Mucosa of descending colon (tissue), 3 donors: ENCODE data around the gene MAGED2. TPM values are rescaled to one million over a fixed set of nuclear protein-coding genes. Genes with fewer than 3 reads are reported as not detected.

Source experiments
- ATAC-seq: fragments of 200-7000 bp; cut with Tn5 transposase; one replicate; pipeline ENCODE4 v1.9.1; 2020; ENCODE audit warnings: mild to moderate bottlenecking, moderate library complexity
- DNase-seq, 3 donors: peaks; one replicate each; pipeline ENCODE4 v3.0.0-alpha.2; 2020
- H3K36me3 ChIP-seq: fragments of 200-600 bp; one replicate; pipeline ENCODE4 v1.8.0; 2021; ENCODE audit warnings: low read depth, mild to moderate bottlenecking
- H3K4me1 ChIP-seq: fragments of 200-600 bp; one replicate; pipeline ENCODE4 v1.8.0; 2021; ENCODE audit warnings: low read depth, mild to moderate bottlenecking
- H3K4me3 ChIP-seq: fragments of 200-600 bp; one replicate; pipeline ENCODE4 v1.8.0; 2021; ENCODE audit warnings: mild to moderate bottlenecking
- H3K9me3 ChIP-seq: fragments of 200-600 bp; one replicate; pipeline ENCODE4 v1.8.0; 2021; ENCODE audit warnings: mild to moderate bottlenecking
- CTCF ChIP-seq: fragments of 200-600 bp; IDR thresholded peaks from one replicate; pipeline ENCODE4 v1.8.0; 2022; ENCODE audit warnings: antibody characterized with exemption, mild to moderate bottlenecking
- intact Hi-C, 2 donors: fragments of 100-400 bp; cut with DNase I in 1 of 2; cut with micrococcal nuclease in 1 of 2; formaldehyde crosslinking; loops; one replicate each; pipeline versions ENCODE4 v1.11.0 to v1.11.1; 2022; cut with DNase I, micrococcal nuclease
- total RNA-seq, 3 donors: library from RNA; stranded (reverse); fragmentation: NEBNext Ultra II Directional in 2 of 3; extraction: Animal tissue kit (Norgen Biotek cat#: 25700) in 2 of 3; gene quantifications; one replicate each; pipeline versions ENCODE4 v1.2.1 to v1.2.4, GENCODE V29; 2021 to 2023
- donor health status: DM: no; HTN: no; CAD: no; lungs with moderate emphysema.
- donor health status: DM: no; HTN: no; CAD: no.
- donor health status: DM: no; HTN: yes; CAD: no.

Gene MAGED2
- total RNA-seq, 3 donors from 2014 or later: 52.7 to 86.4 (median 70.1) TPM

- intact Hi-C loops: no loop called here
- no peak for ATAC-seq
These were observed 13.8 kb downstream of the MAGED2 start for GRCh38 chrX:54821310-54821709.

GRCh38 chrX:54824195-54824594, 16.6 kb downstream of the MAGED2 start:
- no peak for TF ChIP-seq CTCF
- intact Hi-C loops: no loop called here
- no peak for DNase-seq
- Histone ChIP-seq H3K36me3 (no peaks in the 10 kb centered on the region), H3K9me3 (no peaks in the 10 kb centered on the region), H3K4me3 (no peak overlapping the region), H3K4me1 (no peaks in the 10 kb centered on the region)
- ATAC-seq: no peak

More at GRCh38 chrX:54821310-54821709, 13.8 kb downstream of the MAGED2 start:
- Histone ChIP-seq H3K9me3 (no peaks in the 10 kb centered on the region), H3K4me3 (no peak overlapping the region), H3K36me3 (no peaks in the 10 kb centered on the region), H3K4me1 (no peaks in the 10 kb centered on the region)
- TF ChIP-seq CTCF: no peak
- DNase-seq: no peak

GRCh38 chrX:54824722-54825121, 17.2 kb downstream of the MAGED2 start:
- H3K9me3 ChIP-seq: no peaks in the 10 kb centered on the region
- intact Hi-C loops: no loop called here
- TF ChIP-seq CTCF: no peak
- H3K4me3 ChIP-seq: no peak overlapping the region
- H3K4me1 ChIP-seq: no peaks in the 10 kb centered on the region
- ATAC-seq (no peak), DNase-seq (no peak)
- no peaks in the 10 kb centered on the region for H3K36me3 ChIP-seq

GRCh38 chrX:54825716-54826438, 18.3 kb downstream of the MAGED2 start:
- Histone ChIP-seq H3K4me3 (no peak overlapping the region), H3K9me3 (no peaks in the 10 kb centered on the region), H3K36me3 (no peaks in the 10 kb centered on the region), H3K4me1 (no peaks in the 10 kb centered on the region)
- peak in 1 of 3 donors; percentile 17 for DNase-seq
- no peak for TF ChIP-seq CTCF
- intact Hi-C loops: no loop called here
- peak; percentile 49 for ATAC-seq

- no peak for TF ChIP-seq CTCF
- H3K4me1 ChIP-seq: no peaks in the 10 kb centered on the region
- H3K4me3 ChIP-seq: no peak overlapping the region
- intact Hi-C loops: no loop called here
- no peaks in the 10 kb centered on the region for H3K9me3 ChIP-seq
- no peak for ATAC-seq
- no peak for DNase-seq
- no peaks in the 10 kb centered on the region for H3K36me3 ChIP-seq
These were observed 19.1 kb downstream of the MAGED2 start for GRCh38 chrX:54826598-54826997.
